SK-MEL-5 (cell line): ENCODE data around the gene LCORL. TPM values are rescaled to one million over a fixed set of nuclear protein-coding genes. Genes with fewer than 3 reads are reported as not detected.
"Not testable (repeated sequence)": the region's sequence is repeated elsewhere in the genome, so short reads cannot be mapped to it uniquely, and the experiment has no call there.

Source experiments
- DNase-seq: peaks from one replicate; pipeline ENCODE4 v3.0.0-alpha.2; 2016; ENCODE audit warnings: low read depth, low spot score
- in situ Hi-C: cut with HindIII; loops from 2 replicates; pipeline ENCODE4 v1.10.0; 2016; ENCODE audit warnings: low sequenced_read_pairs, high pct_unique_total_duplicates, low pct_unique_long_range_greater_than_20kb
- total RNA-seq: library from RNA; depleted of rRNA; stranded (reverse); fragments of >200 nt; shearing (Covaris generic); gene quantifications from 2 replicates; pipeline ENCODE4 v1.2.3, GENCODE V29; 2014

The LCORL gene
- total RNA-seq, 1 experiment from 2014 or later, result 16.3 TPM

DNA sequence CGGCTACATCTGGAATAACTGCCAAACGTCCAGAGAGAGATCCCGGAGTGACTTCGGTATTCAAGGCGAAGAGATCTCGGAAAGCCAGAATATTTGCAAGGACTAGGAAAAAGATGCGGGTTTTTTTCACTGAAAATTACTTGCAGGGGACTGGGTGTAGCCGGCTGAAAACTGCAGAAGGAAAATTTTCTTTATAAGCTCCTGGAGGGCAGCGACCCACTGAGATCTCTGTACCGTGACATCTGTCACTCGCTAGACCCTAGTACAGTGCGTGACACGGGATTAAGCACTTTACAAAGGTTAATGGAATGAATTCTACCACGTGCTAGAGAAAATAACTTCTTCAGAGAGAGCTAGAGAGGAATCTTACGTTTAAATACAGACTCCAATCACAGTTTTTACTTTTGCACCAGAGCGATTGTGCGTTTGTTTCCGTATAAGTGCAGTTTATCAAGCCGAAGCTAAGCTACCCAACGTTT is 1.1 kb upstream of the LCORL start:
- DNase-seq, result no peak
- in situ Hi-C loops, result no loop called here

DNA sequence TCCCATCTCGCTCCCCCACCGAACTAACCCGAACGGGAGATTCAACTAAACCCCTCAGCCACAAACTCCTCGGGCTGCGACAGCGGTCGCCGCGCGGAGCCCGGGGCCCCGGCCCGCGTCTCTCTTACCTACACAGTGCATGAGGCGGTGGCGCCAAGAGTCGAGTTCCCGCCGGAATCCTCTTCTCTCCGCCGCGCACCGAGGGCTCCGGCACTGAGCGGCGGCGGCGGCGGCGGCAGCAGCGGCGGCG is 160 bp downstream of the LCORL start:
- DNase-seq, result no peak
- in situ Hi-C loops, result no loop called here

DNA sequence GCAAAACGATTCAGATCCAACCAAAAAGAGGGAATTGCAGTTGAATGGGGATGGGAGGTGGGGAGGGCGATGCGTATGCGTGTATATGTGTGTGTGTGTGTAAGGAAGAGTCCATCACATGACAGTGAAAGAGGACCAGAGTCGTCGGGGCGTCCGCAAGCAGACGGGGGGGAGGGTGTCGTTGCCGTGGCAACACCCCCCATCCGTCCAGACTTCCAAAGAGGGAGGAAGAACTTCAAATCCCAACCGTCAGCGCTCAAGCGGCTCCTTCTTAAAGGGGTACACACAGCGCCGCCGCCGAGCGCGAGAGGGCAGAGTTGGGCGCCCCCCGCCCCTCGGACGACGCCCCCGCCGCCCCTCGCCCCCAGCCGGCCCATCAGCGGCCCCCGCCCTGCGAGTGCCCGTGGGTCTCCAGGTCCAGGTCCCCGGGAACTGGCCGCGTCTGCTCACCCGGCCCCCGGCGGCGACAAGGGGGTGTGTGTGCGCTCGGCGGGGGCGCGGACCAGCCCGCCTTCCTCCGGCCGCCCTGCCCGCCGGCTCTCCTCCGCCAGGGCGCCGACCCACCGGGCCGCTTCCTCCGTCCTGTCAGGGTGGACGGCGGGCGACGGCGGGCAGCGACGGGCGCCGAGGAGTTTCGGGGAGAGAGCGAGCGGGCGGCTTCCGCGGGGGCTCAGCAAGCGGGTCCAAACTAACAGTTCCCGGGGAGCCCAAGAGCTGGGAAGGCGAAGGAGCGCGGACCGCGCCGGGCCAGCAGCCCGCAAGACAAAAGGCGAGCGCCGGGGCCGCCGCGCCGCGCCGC is 685 bp downstream of the LCORL start:
- in situ Hi-C loops, result no loop called here
- DNase-seq, result peak; percentile 86

DNA sequence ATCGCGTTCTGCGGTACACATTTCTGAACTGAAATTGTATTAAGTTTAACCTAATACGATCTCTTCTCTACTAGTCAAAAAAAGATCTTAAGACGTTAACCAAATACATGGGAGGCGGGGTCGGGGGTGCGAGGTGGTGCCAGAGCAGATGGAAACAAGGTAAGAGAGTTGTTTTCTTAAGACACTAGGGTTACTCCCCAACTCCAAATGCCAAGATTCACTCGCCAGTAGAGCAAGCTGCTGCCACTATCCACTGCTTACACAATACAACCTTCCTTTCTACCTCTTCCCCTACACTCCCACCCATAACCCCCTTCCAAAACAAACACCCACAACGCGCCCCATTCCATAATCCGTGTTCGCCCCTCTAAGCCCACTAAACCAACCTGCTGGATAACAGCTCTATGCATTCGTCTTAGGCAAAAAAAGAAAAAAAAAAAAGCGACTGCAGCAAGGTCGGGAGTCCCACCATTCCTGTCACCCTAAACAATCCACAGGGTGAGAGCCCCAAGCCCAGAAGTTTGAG is 1.3 kb downstream of the LCORL start:
- in situ Hi-C loops, result no loop called here
- DNase-seq, result peak; percentile 2

DNA sequence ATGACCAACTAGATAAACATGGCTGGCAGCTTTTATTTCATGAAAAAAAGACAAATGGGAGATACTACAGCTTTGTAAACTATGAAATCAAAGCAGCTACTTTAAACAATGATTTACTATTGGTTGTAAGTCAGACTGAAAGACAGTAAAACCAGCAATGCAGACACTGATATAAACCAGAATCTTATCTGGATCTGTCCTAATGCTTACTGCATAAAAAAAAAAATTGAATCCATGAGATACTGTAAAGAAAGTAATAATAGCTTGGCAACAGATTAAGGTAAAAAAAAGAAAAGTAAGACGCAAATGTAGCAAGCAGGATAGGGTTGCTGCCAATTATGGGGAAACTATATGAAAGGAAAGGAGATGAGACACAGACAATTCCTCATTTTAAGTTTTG is 7.3 kb downstream of the LCORL start:
- in situ Hi-C loops, result no loop called here
- no peak for DNase-seq

DNA sequence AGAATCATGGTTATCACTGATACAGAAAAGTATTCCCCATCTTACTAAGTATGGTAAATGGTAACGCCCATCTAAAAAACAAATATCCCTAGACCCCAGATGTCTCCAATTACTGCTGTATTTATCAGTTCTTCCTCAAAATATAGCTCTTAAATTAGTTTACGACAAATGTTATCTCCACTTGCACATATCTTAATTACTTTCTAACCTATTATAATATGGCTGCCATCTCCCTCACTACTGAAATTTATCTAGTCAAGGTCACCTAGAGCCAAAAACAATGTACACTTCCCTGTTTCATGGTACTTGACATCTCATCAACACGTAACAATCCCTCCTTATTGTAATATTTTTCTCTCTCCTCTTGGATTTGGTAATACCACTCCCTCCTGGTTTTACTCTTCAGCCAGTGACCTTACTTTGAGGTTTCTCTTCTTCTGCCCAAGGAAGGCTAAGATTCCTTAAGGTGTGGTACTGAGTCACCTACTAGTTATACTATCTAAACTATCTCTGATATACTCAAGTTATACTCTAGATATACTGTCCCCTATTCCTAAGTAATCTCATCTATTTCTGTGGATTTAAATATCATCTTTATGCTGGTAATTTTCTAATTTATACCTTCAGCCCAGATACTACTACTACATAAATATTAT is 8.6 kb downstream of the LCORL start:
- in situ Hi-C loops, result no loop called here
- no peak for DNase-seq

DNA sequence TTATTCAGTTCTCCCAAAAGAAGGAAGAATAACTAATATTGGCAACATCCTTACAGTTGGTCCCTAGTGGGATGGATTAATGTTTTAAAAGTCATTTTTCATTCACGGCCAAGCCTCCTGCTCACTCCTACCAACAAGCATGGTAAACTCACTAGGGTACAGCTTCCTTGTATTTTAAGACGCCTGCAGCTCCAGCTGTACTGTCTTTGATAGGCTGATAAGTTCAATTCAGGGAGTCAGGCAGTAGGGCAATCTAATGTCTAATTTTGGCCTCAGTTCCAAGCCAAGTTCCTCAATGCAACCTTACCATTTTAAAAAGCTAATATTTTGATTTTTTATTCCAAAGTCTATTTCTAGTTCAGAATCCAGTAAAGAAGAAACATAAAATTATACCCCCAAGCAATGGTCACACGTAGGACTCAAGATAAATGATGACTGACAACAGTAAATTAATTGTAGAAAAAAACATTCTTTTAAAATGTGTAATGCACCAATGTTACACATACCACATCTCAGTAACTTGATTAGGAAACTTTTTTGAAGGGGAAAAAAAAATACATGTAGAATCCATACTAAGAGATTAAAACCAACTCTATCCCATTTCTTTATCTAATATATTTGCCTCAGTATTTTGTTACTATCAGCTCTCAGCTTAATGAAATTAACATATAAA is 9.3 kb downstream of the LCORL start:
- DNase-seq, result no peak
- in situ Hi-C loops, result no loop called here

DNA sequence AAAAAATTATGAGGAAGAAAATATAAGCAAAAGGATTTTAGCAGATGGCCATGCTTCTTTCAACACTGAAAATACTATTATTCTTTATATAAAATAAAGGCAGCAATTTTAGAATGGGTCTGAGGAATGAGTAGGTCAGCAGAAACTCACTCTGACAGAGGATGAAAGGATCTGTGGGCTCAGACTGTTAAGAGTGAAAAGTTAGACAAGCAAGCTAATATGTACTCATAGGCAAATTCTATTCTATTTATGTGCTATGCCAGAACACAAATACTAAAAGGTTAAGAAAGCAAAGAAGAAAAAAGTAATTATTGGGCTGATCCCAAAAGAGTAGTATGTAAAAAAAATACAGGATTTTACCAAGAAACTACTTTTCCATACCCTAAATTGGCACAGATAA is 13.9 kb downstream of the LCORL start:
- in situ Hi-C loops, result no loop called here
- DNase-seq, result no peak

DNA sequence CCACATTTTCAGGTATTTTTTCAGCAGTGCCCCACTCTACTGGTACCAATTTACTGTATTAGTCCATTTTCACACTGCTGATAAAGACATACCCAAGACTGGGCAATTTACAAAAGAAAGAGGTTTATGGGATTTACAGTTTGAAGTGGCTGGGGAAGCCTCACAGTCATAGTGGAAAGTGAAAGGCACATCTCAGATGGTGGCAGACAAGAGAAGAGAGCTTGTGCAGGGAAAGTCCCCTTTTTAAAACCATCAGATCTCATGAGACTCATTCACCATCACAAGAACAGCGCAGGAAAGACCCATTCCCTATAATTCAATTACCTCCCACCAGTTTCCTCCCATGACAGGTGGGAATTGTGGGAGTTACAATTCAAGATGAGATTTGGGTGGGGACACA is 15.1 kb downstream of the LCORL start:
- in situ Hi-C loops, DNase-seq: not testable (repeated sequence)

DNA sequence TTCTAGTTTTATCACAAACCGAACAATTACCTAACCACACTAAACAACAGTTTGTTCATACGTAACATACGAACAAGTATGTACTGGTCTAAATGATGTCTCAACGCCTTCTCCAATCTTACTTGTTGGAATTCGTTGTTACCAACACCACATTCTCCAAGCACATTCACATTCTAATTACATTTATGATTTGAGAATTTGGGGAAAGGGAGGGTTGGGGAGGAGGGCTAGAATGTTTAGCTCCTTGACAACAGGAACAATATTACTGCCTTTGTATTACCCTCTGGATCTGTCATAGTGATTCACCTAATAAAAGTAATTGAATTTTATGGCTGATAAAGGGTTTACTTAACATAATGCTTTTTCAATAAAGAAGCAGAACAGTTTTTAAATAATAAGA is 24.4 kb downstream of the LCORL start:
- no peak for DNase-seq
- in situ Hi-C loops, result no loop called here

DNA sequence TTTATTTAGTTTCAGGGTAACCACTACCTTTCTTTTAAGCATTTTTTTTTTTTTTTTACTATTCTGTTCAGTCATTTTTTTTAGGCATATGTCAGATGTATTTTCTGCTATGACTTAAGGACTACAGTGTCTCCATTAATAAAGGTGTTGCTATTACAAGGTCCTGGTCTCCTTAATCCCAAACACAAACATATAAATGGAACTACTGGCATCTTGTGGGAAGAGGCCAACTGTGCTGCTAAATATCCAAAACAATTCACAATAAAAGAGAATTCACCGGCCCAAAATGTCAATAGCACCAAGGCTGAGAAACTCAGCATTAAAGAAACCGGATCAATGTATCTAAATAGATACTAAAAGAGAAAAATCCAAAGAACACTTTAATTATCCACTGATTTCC is 26.4 kb downstream of the LCORL start:
- in situ Hi-C loops, result no loop called here
- DNase-seq, result no peak

DNA sequence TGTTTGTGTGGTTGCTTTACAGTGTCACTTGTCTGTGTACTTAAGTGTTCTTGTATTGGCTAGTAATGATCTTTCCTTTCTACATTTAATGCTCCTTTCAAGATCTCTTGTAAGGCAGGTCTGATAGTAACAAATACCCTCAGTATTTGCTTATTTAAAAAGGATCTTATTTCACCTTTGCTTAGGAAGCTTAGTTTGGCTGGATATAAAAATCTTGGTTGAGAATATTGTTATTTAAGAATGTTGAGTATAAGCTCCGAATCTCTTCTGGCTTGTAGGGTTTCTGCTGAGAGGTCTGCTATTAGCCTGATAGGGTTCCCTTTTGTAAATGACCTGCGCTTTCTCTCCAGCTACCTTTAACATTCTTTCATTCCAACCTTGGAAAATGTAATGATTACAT is 35.7 kb downstream of the LCORL start:
- in situ Hi-C loops, result no loop called here
- no peak for DNase-seq

DNA sequence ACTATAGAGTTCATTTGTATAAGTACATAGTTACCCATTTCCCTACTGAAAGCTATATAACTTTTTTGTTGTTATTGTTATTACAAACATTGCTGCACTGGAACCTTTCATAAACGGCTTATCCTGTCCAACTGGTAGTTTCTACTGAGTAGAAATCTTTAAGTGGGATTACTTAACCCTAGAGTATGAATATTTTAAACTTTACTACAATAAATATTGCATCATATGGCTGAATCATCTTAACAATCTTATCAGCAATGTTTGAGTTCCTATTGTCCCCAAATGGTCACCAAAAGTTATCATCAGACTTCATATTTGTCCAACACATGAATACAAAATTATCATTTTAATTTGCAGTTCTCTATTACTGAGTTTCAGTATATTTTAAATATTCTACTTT is 40.5 kb downstream of the LCORL start:
- in situ Hi-C loops, result no loop called here
- no peak for DNase-seq

DNA sequence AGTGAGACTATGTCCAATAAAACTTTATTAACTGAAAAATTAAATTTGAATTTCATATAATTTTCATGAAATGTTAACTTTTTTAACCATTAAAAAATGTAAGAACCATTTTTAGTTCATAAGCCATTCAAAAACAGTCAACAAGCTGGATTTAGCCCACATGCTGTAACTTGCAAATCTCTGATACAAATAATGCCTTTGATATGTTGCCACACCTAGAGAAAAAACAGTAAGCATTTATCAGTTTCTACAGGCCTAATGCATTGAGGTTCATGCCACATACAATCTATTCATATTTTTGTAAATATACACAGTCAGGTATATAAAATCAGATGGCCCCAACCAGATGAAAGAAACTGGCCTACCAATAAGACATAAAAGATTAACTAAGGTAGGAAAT is 52.8 kb downstream of the LCORL start:
- in situ Hi-C loops, result no loop called here
- DNase-seq, result no peak

DNA sequence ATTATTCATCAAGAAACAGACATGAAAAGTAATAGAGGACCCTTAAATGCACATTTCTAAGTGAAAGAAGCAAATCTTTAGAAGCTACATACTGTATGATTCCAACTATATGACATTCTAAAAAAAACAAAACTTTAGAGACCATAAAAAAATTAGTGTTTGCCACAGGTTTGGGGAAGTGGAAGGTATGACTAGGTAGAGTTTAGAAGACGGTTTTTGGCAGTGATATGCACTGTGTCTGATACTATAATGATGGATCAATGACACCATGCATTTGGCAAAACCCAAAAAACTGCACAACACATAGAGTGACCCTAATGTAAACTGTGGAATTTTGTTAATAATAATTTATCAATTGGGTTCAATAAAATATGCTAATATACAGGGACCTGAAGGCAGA is 54.5 kb downstream of the LCORL start:
- DNase-seq, result no peak
- in situ Hi-C loops, result no loop called here

DNA sequence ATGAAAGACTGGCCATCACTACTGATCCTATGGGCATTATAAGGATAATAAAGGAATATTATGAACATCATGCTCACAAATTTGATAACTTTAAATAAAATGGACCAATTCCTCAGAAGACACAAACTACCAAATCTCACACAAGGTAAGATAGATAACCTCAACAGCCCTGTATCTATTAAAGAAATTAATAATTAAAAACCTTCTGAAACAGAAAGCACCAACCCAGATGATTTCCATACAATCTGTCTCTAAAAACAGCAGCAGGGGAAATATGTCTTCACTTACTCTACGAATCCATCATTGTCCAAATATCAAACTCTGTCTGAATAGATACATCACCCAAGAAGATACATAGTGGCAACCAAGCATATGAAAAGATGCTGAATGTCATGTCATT is 55.2 kb downstream of the LCORL start:
- DNase-seq, result no peak
- in situ Hi-C loops, result no loop called here

DNA sequence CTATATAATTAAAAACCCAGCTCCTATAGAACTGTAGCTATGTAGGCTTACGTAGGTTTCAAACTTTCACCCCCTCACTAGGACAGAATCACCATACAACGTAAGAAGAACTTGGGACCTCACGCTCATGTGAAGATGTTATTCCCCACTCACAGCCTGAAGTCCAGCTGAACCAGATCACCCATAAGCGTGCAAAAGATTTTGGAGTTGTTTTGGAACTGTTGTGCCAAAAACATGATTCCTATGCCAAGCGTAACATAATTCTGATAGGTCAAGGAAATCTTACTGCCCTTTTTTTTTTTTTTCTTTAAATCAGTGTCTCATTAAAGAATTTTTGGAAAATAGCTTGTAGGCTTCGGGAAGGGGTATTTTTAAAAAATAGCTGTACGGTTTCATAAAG is 57.0 kb downstream of the LCORL start:
- in situ Hi-C loops, result no loop called here
- no peak for DNase-seq

DNA sequence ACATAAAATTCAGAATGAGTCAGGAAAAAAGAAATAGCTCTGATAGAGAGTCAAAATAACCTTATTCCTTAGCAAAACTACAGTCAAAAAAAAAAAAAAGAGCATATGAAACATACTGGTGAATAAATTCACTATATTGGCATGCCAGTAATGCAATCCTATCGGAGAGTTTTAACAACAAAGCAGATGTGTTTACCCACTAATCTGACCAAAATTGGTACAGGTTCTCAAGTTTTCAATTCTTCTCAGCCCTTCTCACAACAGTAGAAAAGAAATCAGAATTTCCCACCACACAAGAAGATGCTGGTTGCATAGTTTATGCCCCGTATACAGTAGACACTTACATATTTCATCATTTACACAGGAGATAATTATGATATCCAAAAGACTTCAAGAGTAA is 59.4 kb downstream of the LCORL start:
- in situ Hi-C loops, result no loop called here
- no peak for DNase-seq

DNA sequence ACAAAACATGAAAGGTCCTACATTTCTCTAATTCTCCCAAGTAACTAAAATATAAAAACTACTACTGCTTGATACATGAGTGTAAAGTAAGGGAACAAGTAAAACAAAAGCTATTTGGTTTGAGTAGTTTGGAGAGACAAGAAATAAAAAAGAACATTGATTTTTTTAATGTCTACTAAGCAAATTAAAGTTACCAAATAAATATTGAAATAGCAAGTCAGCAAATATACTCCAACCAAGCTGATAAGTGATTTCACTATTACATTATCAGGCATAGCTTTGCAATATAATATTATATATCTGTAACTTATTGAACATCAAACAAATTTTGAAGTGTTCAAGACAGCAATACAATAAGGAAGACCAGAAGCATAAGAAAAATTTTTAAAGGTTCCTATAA is 60.3 kb downstream of the LCORL start:
- in situ Hi-C loops, result no loop called here

More for the DNA sequence above, 60.3 kb downstream of the LCORL start:
- DNase-seq, result no peak
